Upper lobe of right lung (tissue), 1 donor: ENCODE data around the gene ADI1. TPM values are rescaled to one million over a fixed set of nuclear protein-coding genes. Genes with fewer than 3 reads are reported as not detected.

Source experiments
- ATAC-seq: fragments of 200-7000 bp; cut with Tn5 transposase; one replicate; pipeline ENCODE4 v1.9.1; 2020; ENCODE audit warnings: mild to moderate bottlenecking, moderate library complexity
- DNase-seq: peaks from one replicate; pipeline ENCODE4 v3.0.0-alpha.2; 2020
- H3K27ac ChIP-seq: fragments of 200-600 bp; one replicate; pipeline ENCODE4 v1.8.0; 2022
- H3K27me3 ChIP-seq: fragments of 200-600 bp; one replicate; pipeline ENCODE4 v1.8.0; 2022; ENCODE audit warnings: mild to moderate bottlenecking
- H3K36me3 ChIP-seq: fragments of 200-600 bp; one replicate; pipeline ENCODE4 v1.8.0; 2022
- H3K4me1 ChIP-seq: fragments of 200-600 bp; one replicate; pipeline ENCODE4 v1.8.0; 2022
- H3K4me3 ChIP-seq: fragments of 200-600 bp; one replicate; pipeline ENCODE4 v1.8.0; 2022; ENCODE audit warnings: mild to moderate bottlenecking
- H3K9me3 ChIP-seq: fragments of 200-600 bp; one replicate; pipeline ENCODE4 v1.8.0; 2022
- CTCF ChIP-seq: fragments of 200-600 bp; IDR thresholded peaks from one replicate; pipeline ENCODE4 v1.8.0; 2022; ENCODE audit warnings: antibody characterized with exemption
- intact Hi-C: fragments of 100-400 bp; cut with DNase I; formaldehyde crosslinking; loops from one replicate; pipeline ENCODE4 v1.11.0; 2022
- total RNA-seq: library from RNA; stranded (reverse); fragmentation: NEBNext Ultra II Directional; extraction: Animal tissue kit (Norgen Biotek cat#: 25700); gene quantifications from one replicate; pipeline ENCODE4 v1.2.1, GENCODE V29; 2021
- donor health status: DM: no; HTN: yes; CAD: no; lungs with severe emphysema.

The ADI1 gene
- total RNA-seq, 1 donor from 2014 or later: 66.8 TPM

GRCh38 chr2:3460831-3461800, 58.2 kb downstream of the ADI1 start:
- peaks cover 10% of the 10 kb centered on the region for H3K4me1 ChIP-seq
- DNase-seq: no peak
- H3K36me3 ChIP-seq: peaks cover 57% of the 10 kb centered on the region
- no peak overlapping the region for H3K27ac ChIP-seq
- TF ChIP-seq CTCF: no peak
- no peak overlapping the region for H3K4me3 ChIP-seq
- no peak for ATAC-seq
- no peaks in the 10 kb centered on the region for H3K9me3 ChIP-seq
- no peaks in the 10 kb centered on the region for H3K27me3 ChIP-seq
- intact Hi-C loops: no loop called here

- Histone ChIP-seq H3K27ac (peak overlapping the region; percentile 58), H3K27me3 (no peaks in the 10 kb centered on the region), H3K9me3 (no peaks in the 10 kb centered on the region), H3K36me3 (peaks cover 50% of the 10 kb centered on the region), H3K4me3 (no peak overlapping the region), H3K4me1 (peaks cover 10% of the 10 kb centered on the region)
- no peak for DNase-seq
- ATAC-seq: no peak
- no peak for TF ChIP-seq CTCF
- intact Hi-C loops: no loop called here
Observed at GRCh38 chr2:3460156-3460555, 59.2 kb downstream of the ADI1 start.

GRCh38 chr2:3459185-3460015, 59.9 kb downstream of the ADI1 start:
- H3K9me3 ChIP-seq: no peaks in the 10 kb centered on the region
- intact Hi-C loops: no loop called here
- H3K27me3 ChIP-seq: no peaks in the 10 kb centered on the region
- H3K36me3 ChIP-seq: peaks cover 42% of the 10 kb centered on the region
- H3K4me1 ChIP-seq: peaks cover 10% of the 10 kb centered on the region
- DNase-seq: peak; percentile 91
- TF ChIP-seq CTCF: no peak
- no peak overlapping the region for H3K4me3 ChIP-seq
- H3K27ac ChIP-seq: peak overlapping the region; percentile 58
- ATAC-seq: peak; percentile 94

- intact Hi-C loops: no loop called here
- Histone ChIP-seq H3K27ac (peak overlapping the region; percentile 27), H3K27me3 (no peaks in the 10 kb centered on the region), H3K36me3 (peaks cover 42% of the 10 kb centered on the region), H3K4me3 (no peak overlapping the region), H3K9me3 (no peaks in the 10 kb centered on the region), H3K4me1 (peaks cover 10% of the 10 kb centered on the region)
- TF ChIP-seq CTCF: no peak
- DNase-seq (no peak), ATAC-seq (no peak)
Observed at GRCh38 chr2:3458396-3459184, 60.7 kb downstream of the ADI1 start.
